GM18520 (cell line): Measurements from ENCODE around the gene MOCS3.
A peak's percentile ranks its signal among the peaks of the same experiment; 100 is the strongest.

Experiments
- ATAC-seq: cut with Tn5 transposase; IDR thresholded peaks from one replicate; pipeline ENCODE4 v1.9.1; 2021; ENCODE audit not compliant: unreplicated experiment

MOCS3 gene

GRCh38 chr20:50980851-50981713, 22.5 kb downstream of the MOCS3 start:
- ATAC-seq, result no peak

DNA sequence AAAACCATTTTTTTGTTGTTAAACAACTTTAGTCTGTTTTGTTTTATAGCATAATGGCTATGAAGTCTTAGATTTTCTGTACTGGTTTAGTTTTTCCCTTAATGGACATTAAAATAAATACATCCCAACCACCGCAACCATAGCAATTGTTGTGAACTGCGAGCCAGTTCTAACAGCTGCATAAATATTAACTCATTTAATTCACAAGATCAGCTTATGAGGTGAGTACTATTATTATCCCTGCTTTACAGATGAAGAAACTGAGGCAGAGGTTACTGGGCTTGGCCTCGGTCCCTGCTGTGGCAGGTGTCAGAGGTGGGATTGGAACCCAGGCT, 23.1 kb downstream of the MOCS3 start:
- no peak for ATAC-seq

DNA sequence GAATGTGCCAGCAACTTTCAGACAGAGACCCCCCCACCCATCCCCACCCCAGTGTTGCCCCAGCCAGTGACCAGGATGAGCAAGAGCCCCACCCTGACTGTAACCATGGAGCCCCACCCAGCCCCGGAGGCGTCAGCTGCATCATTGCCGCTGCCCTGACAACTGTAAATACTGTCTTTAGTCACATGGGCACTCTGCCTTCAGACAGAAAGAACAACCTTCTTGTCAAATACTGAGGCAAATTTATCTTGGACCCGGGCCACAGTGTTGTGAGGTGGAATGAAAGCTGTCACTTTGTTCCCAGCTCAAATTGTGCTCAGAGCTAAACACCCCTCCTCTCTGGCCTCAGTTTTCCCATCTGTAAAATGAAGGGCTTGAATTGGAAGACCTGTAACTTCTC, 23.7 kb downstream of the MOCS3 start:
- ATAC-seq, result no peak

DNA sequence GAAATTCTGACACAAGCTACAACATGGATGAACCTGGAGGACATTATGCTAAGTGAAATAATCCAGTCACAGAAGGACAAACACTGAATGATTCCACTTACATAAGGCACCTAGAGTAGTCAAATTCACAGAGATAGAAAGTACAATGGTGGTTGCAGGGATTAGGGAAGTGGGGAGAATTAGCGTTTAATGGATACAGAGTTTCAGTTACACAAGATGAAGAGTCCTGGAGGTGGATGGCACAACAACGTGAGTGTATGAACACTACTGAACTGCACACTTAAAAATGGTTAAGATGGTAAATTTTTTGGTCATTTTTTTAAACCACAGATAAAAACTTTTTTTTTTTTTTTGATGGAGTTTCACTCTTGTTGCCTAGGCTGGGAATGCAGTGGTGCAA, 24.7 kb downstream of the MOCS3 start:
- ATAC-seq, result no peak

DNA sequence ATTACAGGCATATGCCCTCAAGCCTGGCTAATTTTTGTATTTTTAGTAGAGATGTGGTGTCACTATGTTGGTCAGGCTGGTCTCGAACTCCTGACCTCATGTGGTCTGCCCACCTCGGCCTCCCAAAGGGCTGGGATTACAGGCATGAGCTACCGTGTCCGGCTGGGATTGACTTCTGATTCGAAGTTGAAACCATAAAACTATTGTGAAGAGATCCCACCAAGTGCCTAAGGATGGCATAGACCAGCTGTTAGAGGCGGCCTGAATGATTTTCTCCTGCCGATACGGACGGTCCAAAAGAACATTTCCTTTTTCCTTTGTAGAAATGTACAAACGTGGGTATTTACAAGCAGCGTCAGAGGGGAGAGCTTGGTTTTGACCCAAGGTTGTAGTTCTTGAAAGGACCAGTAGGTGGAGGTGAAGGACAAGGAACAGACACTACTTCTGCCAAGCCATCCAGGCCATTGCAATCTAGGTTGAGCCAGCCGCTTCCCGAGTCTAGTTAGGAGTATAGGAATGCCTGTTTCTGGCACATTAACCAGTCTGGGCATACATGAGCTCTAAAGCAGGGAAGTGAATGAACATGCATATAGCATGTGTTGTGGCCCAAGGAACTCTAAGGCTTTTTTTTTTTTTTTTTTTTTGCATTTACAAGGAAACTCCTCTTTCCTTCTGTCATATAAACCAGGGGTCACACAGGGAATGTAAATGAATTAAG, 29.0 kb downstream of the MOCS3 start:
- peak; percentile 46 for ATAC-seq

GRCh38 chr20:50991076-50991475, 32.5 kb downstream of the MOCS3 start:
- no peak for ATAC-seq

DNA sequence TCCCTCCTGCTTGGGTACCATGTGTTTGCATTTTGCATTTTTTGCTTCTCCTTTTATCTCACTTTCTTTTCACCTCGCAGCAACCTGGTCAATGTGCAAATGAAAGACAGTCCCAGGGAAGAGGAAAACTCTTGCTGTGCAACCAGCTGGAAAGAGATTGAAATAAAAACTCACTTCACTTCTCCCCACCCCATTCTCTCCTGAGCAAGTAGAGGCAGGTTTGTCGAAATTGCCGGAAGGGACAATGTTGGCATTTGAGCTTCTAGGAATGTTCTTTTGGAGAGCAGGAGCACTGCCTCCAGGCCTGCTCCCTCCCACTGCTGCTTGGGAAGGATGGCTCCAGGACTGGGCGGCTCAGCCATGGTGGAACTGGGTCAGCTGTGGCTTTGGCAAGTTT, 33.7 kb downstream of the MOCS3 start:
- no peak for ATAC-seq

DNA sequence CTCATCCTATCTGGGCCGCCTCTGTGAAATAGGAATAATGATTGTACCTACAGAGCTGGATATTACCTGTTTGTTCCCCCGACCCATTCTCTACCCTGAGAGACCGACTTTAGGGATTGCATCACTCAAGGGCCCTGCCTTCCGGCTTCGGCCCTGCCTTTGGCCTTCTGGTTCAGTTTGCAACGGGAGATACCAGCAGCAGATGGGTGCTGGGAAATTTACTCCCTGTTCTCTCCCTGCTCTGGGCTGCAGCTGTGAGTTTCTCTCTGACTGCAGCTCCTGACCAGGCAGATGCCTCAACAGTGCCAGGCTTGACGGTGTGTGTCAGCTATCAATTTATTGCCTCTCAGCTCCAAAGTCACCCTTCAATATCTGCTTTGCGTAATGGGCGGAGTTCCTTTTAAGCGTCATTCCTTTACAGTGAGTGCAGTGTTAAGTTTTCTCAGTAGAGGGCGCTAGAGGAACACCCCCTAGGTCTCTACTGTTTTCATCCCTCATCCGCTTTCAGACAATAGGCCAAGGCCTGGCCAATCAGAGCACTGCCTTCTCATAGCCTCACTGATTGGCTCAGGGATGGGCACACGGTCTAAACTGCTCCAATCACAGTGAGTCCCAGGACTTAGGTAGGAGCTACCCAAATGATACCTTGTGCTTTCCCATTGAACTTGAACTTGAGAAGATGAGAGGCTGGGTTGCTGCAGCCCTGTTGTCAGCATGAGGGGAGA, 34.3 kb downstream of the MOCS3 start:
- ATAC-seq, result no peak

- no peak for ATAC-seq
Observed at GRCh38 chr20:50993876-50994275, 35.3 kb downstream of the MOCS3 start.

- ATAC-seq, result no peak
Observed at GRCh38 chr20:50995506-50995905, 36.9 kb downstream of the MOCS3 start.

DNA sequence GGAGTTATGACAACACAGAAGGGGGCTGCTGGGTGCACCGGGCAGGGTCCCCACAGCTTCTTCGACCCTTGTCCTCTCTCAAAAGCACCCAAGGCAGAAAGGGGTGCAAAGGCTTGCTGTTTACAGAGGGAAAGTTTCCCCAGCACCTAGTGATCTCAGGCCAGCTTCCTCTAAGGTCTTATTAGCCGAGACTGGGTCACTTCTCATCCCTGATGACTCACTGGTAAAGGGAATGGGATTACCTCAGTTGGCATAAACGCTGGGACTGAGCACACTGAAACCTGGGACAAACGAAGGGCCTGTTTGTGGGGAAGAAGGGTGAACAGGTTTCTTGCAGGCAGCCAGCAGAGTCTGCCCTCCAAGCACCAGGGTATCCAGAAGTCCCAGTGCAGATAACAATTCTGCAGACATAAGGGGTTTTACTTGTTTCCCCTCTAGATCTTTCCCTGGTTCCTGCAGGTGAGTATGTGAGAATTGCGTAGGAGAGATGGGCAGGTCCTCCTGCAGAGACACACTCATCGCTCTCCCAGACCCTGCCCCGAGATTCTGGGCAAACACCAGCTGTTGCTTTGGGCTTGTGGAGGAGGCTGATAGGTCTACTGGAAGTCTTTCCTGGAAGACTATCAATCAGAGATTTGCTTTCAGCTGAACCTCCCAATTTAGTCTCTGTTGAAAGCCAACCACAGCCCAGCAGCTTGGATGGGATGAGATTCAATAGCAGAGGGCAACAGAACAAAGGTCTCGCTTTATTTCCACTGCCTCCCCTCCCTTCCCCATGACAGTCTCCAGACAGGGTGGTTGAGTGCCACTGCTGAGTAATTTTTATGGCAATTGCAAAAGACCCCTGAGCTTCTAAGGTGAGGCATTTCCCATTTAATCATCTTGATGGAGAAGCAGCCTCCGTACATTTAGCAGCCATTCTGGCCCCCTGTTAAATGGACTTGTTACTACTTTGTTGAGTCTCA, 38.6 kb downstream of the MOCS3 start:
- no peak for ATAC-seq

GRCh38 chr20:50999355-50999754, 40.7 kb downstream of the MOCS3 start:
- ATAC-seq, result no peak

- ATAC-seq, result no peak
Observed at GRCh38 chr20:51001430-51002265, 43.0 kb downstream of the MOCS3 start.

GRCh38 chr20:51002633-51003032, 44.0 kb downstream of the MOCS3 start:
- ATAC-seq, result no peak

DNA sequence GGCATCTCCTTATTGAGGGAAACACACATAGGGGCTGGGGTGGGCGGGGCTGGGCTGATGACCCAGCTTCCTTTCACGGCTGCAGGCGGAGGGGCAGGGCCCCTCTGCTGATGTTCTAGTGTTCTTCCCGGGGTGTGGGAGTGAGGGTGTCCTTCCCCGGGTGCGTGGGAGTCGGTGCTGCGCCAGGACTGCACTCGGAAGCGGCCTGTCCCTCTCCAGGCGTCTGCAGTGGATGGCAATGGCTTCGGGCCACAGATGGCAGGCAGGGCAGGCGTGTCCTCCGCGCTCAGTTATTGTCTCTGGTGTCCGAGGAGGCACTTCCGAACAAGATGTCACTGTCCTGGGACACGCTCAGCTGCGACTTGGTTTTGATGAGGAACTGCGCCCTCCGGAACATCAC, 45.1 kb downstream of the MOCS3 start:
- no peak for ATAC-seq

- no peak for ATAC-seq
Observed at GRCh38 chr20:51004305-51004727, 45.7 kb downstream of the MOCS3 start.

DNA sequence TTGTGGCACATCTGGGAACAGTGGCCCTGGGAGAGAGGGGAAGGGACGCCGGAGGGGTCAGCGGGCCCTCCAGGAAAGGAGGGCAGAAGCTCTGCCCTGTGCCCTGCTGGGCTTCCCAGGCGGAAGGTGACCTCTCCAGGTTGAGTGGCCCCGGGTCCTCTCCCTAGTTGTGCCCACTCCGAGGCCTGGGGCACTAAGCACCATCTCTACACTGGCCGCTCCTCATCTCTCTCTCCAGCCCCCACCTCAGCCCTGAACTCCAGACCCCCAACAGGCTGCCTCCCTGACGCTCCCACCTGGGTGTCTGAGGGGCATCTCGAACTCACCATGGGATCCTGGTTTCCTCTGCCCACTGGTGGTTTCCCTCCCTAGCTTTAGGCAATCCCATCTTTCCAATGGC, 46.2 kb downstream of the MOCS3 start:
- no peak for ATAC-seq

DNA sequence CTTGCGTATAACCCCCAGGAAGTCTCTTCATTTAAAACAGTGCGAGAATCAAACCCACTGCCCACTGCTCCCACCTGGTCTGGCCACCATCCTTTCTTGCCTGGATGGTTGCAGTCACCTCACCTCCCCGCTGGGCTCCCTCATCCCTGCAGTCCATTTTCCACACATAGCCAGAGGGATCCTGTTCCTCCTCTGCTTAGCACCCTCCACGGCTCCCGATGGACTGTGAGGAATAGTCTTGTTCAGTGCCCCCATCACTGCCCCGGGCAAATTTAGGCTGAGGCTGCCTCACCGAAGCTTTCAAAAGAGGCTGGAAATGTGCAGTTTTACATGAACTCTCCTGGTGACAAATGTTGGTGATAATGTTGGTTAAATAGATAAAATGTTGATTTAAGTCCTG, 46.6 kb downstream of the MOCS3 start:
- no peak for ATAC-seq

DNA sequence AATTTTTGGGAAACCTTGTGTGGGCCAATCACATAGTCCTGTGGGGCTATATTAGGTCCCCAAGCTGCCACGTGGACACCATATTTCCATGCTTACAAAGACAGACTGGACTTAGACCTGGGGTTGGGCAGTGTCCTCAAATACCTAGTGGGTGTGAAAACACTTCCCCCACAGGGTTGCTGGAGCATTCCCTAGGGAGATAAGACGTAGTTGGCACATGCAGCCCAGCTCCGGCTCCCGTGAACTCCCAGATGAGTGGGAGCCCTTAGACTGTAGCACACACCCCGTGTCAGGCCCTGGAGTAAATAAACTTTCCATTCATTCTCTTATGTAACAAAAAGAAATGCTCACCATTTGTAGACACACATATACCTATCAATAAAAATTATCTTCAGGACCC, 50.1 kb downstream of the MOCS3 start:
- ATAC-seq, result no peak
